GM19239 (cell line): ENCODE results near the gene JCAD.
"Not testable (repeated sequence)": the region's sequence is repeated elsewhere in the genome, so short reads cannot be mapped to it uniquely, and the experiment has no call there.

ENCODE experiments used
- DNase-seq: peaks from one replicate; pipeline ENCODE4 v3.0.0; 2011; ENCODE audit warnings: low spot score; ENCODE audit not compliant: insufficient read length
- FAIRE-seq: peaks from 2 replicates; lab custom pipeline; 2011; peaks lifted over from hg19 to GRCh38; lab: Jason Lieb, UNC

JCAD gene

GRCh38 chr10:30059209-30060107, at the start of gene JCAD:
JCAD (minus strand) TSS chr10:30059586; CDS start chr10:30047812, 11,774 bp downstream.
- FAIRE-seq (no peak), DNase-seq (peak; percentile 27)

- FAIRE-seq = no peak
- no peak for DNase-seq
These were observed 47.6 kb upstream of the JCAD start for GRCh38 chr10:30106987-30107386.

- FAIRE-seq = no peak
- no peak for DNase-seq
These were observed 44.4 kb upstream of the JCAD start for GRCh38 chr10:30103595-30104320.

- DNase-seq, FAIRE-seq: not testable (repeated sequence)
These were observed 40.3 kb upstream of the JCAD start for GRCh38 chr10:30099706-30100105.

GRCh38 chr10:30099101-30099500, 39.7 kb upstream of the JCAD start:
- FAIRE-seq (no peak), DNase-seq (no peak)

- DNase-seq (no peak), FAIRE-seq (no peak)
These were observed 39.2 kb upstream of the JCAD start for GRCh38 chr10:30098629-30099028.

- FAIRE-seq (no peak), DNase-seq (no peak)
These were observed 37.2 kb upstream of the JCAD start for GRCh38 chr10:30096564-30096963.

GRCh38 chr10:30095631-30096422, 36.4 kb upstream of the JCAD start:
- FAIRE-seq = no peak

GRCh38 chr10:30094601-30095000, 35.2 kb upstream of the JCAD start:
- no peak for FAIRE-seq

More at GRCh38 chr10:30095631-30096422, 36.4 kb upstream of the JCAD start:
- DNase-seq = no peak

GRCh38 chr10:30093303-30093950, 34.0 kb upstream of the JCAD start:
- DNase-seq = no peak
- no peak for FAIRE-seq

More at GRCh38 chr10:30094601-30095000, 35.2 kb upstream of the JCAD start:
- no peak for DNase-seq

- DNase-seq (no peak), FAIRE-seq (no peak)
These were observed 32.9 kb upstream of the JCAD start for GRCh38 chr10:30092151-30092790.

- FAIRE-seq (no peak), DNase-seq (no peak)
These were observed 31.8 kb upstream of the JCAD start for GRCh38 chr10:30091136-30091535.

- no peak for DNase-seq
These were observed 28.8 kb upstream of the JCAD start for GRCh38 chr10:30088178-30088577.

GRCh38 chr10:30083934-30084333, 24.5 kb upstream of the JCAD start:
- FAIRE-seq (no peak), DNase-seq (no peak)

More at GRCh38 chr10:30088178-30088577, 28.8 kb upstream of the JCAD start:
- no peak for FAIRE-seq

- no peak for DNase-seq
- no peak for FAIRE-seq
These were observed 21.8 kb upstream of the JCAD start for GRCh38 chr10:30081182-30081581.

GRCh38 chr10:30080161-30080560, 20.8 kb upstream of the JCAD start:
- FAIRE-seq = no peak
- no peak for DNase-seq

GRCh38 chr10:30079408-30079807, 20.0 kb upstream of the JCAD start:
- DNase-seq (no peak), FAIRE-seq (no peak)

- FAIRE-seq (no peak), DNase-seq (no peak)
These were observed 16.1 kb upstream of the JCAD start for GRCh38 chr10:30075481-30075880.

GRCh38 chr10:30074933-30075332, 15.5 kb upstream of the JCAD start:
- DNase-seq = no peak
- no peak for FAIRE-seq
